Fibroblast of pulmonary artery (primary cell): ENCODE results near the gene CABLES1.

Source experiments
- DNase-seq: peaks from one replicate; pipeline ENCODE4 v3.0.0-alpha.2; 2010; ENCODE audit warnings: low read depth
- H3K4me3 ChIP-seq: replicated peaks from 2 replicates; pipeline ENCODE4 v1.5.1; 2011; ENCODE audit warnings: low read depth, mild to moderate bottlenecking, control low read depth, low read length, moderate library complexity
- CTCF ChIP-seq: IDR thresholded peaks from 2 replicates; pipeline ENCODE4 v1.5.1; 2011; ENCODE audit warnings: mild to moderate bottlenecking, control low read depth, low read length, inconsistent platforms; ENCODE audit errors: missing control alignments

The CABLES1 gene

DNA sequence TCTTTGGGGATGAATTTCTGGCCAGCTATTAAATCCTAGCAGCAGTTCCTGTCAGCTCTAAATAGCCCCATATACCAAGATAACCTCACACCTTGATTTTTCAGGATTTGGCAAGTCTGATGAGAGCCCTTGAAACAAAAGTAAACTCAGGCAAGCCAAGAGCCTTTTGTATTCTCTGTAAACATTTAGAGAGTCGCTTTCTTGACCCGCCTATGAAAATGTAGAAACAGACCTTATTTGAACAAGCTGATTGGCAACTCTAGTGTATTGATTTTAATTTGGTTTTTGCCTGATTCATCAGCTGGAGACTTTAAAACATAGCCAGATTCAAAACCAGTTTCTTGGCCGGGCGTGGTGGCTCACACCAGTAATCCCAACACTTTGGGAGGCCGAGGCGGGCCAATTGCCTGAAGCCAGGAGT, 43.4 kb downstream of the CABLES1 start:
- DNase-seq: no peak
- TF ChIP-seq CTCF: no peak
- no peak overlapping the region for H3K4me3 ChIP-seq

GRCh38 chr18:23179416-23179815, 44.1 kb downstream of the CABLES1 start:
- no peak overlapping the region for H3K4me3 ChIP-seq
- TF ChIP-seq CTCF: no peak
- no peak for DNase-seq

DNA sequence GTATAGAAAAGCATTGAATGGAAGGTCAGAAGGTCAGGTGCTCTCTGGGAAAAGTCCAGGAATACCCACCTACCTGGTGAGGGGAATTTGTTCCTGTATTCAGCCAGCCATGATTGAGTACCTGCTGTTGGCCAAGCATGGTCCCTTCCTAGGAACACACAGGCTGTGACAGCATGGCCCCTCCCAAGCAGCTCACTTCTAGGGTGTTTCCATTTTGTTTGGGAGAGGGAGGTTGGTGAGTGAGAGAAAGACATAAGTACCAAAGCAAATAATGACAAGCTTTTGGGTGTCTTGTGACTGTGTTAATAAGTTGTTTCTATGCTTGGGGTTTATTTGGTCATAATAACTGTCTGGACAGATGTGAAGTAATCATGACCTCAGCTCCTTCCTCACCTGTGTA, 46.3 kb downstream of the CABLES1 start:
- TF ChIP-seq CTCF: no peak
- H3K4me3 ChIP-seq: no peak overlapping the region
- no peak for DNase-seq

DNA sequence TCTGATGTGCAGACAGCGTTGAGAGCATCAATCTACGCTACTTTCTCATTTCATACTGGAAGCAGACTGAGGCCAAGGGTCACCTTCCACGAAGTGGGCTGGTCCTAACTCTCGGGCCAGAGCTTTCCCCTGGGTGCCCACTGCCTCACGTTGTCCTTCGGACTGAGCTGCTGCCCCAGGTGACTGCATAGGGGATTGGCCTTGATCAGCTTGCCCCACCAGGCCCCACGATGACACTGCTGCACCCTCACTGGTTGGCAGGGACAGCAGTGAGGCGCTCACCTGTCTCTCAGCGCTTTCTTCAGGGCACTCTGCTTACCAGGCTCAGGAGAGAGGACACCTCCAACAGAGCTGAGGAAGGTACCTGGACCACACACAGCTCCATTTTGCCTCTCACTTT, 47.3 kb downstream of the CABLES1 start:
- no peak for DNase-seq
- no peak overlapping the region for H3K4me3 ChIP-seq
- no peak for TF ChIP-seq CTCF

GRCh38 chr18:23183411-23184150, 48.3 kb downstream of the CABLES1 start:
- no peak for DNase-seq
- TF ChIP-seq CTCF: no peak
- no peak overlapping the region for H3K4me3 ChIP-seq

- TF ChIP-seq CTCF: no peak
- no peak for DNase-seq
- no peak overlapping the region for H3K4me3 ChIP-seq
These were observed 51.5 kb downstream of the CABLES1 start for GRCh38 chr18:23186781-23187180.
